Activated CD8-positive, alpha-beta T cell treated with anti-CD3 and anti-CD28 coated beads for 36 hours (primary cell): ENCODE measurements around the gene ZCCHC17. TPM values are rescaled to one million over a fixed set of nuclear protein-coding genes. Genes with fewer than 3 reads are reported as not detected.

Source experiments
- ATAC-seq: fragments of 200-7000 bp; cut with Tn5 transposase; one replicate; pipeline ENCODE4 v1.10.0; 2021; ENCODE audit warnings: mild to moderate bottlenecking, moderate library complexity
- CTCF ChIA-PET: fragments of 350-600 bp; sonication (Branson Sonifier 250); formaldehyde crosslinking; loops from one replicate; lab custom pipeline; 2021; ENCODE audit warnings: antibody characterized with exemption; lab: Charles Lee
- POLR2A ChIA-PET: fragments of 350-600 bp; sonication (Branson Sonifier 250); formaldehyde crosslinking; loops from one replicate; lab custom pipeline; 2021; ENCODE audit warnings: antibody characterized with exemption; lab: Charles Lee
- DNase-seq: peaks from one replicate; pipeline ENCODE4 v3.0.0-alpha.2; 2020
- H3K27ac Mint-ChIP-seq: one replicate; pipeline ENCODE4 v1.8.0; 2021; ENCODE audit warnings: mild to moderate bottlenecking, mixed read lengths
- H3K27me3 Mint-ChIP-seq: one replicate; pipeline ENCODE4 v1.8.0; 2021; ENCODE audit warnings: mixed read lengths
- H3K36me3 Mint-ChIP-seq: one replicate; pipeline ENCODE4 v1.8.0; 2021; ENCODE audit warnings: low read depth, mixed read lengths
- H3K4me1 Mint-ChIP-seq: one replicate; pipeline ENCODE4 v1.8.0; 2021; ENCODE audit warnings: low read depth, mixed read lengths
- H3K4me3 Mint-ChIP-seq: one replicate; pipeline ENCODE4 v1.8.0; 2021; ENCODE audit warnings: mild to moderate bottlenecking, moderate library complexity, mixed read lengths
- H3K9me3 Mint-ChIP-seq: one replicate; pipeline ENCODE4 v1.8.0; 2021; ENCODE audit warnings: mixed read lengths
- CTCF ChIP-seq: fragments of 200-600 bp; IDR thresholded peaks from one replicate; pipeline ENCODE4 v1.8.0; 2022; ENCODE audit warnings: antibody characterized with exemption, mild to moderate bottlenecking
- intact Hi-C: fragments of 100-400 bp; cut with micrococcal nuclease; formaldehyde crosslinking; loops from one replicate; pipeline ENCODE4 v1.10.0; 2022
- total RNA-seq, 2 experiments: library from RNA; stranded (reverse); gene quantifications; one replicate each; pipeline ENCODE4 v1.2.3, GENCODE V29; 2021

ZCCHC17 gene
- total RNA-seq, 2 experiments from 2014 or later: 27.2 to 28.7 TPM

DNA sequence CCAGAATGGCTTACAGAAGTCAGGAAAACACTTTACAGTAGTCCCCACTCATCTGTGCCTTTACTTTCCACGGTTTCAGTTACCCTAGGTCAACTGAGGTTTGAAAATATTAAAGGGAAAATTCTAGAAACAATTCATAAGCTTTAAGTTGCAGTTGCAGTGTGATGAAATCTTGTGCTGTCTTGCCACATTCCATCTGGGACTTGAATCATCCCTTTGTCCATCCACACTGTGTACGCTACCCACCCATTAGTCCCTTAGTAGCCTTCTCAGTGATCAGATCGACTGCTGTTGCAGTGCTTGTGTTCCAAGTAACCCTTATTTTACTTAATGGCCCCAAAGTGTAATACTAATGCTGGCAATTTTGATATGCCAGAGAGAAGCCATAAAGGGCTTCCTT, 30.5 kb downstream of the ZCCHC17 start:
- intact Hi-C loops: no loop called here
- TF ChIP-seq CTCF: no peak
- DNase-seq (no peak), ATAC-seq (no peak)
- CTCF ChIA-PET: interaction anchor here (0.9 to 1.4 kb wide), 2 partner anchors 12 to 94 kb away, joined by 3 read pairs; no protein-coding TSS in a partner anchor
- no peaks in the 10 kb centered on the region for H3K36me3 Mint-ChIP-seq
- POLR2A ChIA-PET: no interaction called here
- H3K27ac Mint-ChIP-seq: no peak overlapping the region
- no peaks in the 10 kb centered on the region for H3K9me3 Mint-ChIP-seq
- no peaks in the 10 kb centered on the region for H3K4me1 Mint-ChIP-seq
- H3K4me3 Mint-ChIP-seq: no peak overlapping the region
- H3K27me3 Mint-ChIP-seq: no peaks in the 10 kb centered on the region

DNA sequence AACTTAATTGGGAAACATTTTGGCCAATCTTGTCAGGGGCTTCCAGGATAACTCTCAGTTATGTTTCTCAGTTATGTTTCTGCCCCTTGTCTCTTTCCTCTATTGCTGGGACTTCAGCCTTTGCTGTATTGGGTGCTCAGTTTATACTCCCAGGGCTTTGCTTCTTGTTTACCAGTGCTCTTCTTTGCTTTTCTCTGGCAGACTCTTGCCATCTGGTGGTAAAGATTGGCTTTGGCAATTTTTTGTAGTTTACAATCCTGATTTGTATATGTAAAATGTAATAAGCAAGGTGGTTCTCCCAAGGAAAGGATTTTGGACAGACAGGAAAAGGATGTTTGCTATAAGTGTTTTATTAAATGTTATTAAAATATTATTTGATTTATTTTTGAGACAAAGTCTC, 38.2 kb downstream of the ZCCHC17 start:
- DNase-seq: no peak
- peaks cover 2% of the 10 kb centered on the region for H3K4me1 Mint-ChIP-seq
- H3K27me3 Mint-ChIP-seq: no peaks in the 10 kb centered on the region
- no peak for ATAC-seq
- intact Hi-C loops: no loop called here
- H3K9me3 Mint-ChIP-seq: no peaks in the 10 kb centered on the region
- peaks cover 11% of the 10 kb centered on the region for H3K36me3 Mint-ChIP-seq
- H3K4me3 Mint-ChIP-seq: no peak overlapping the region
- POLR2A ChIA-PET: no interaction called here
- peak; percentile 57 for TF ChIP-seq CTCF
- H3K27ac Mint-ChIP-seq: no peak overlapping the region
- CTCF ChIA-PET: interaction anchor here (1.2 kb wide), 1 partner anchor 169 kb away, joined by 3 read pairs; no protein-coding TSS in a partner anchor

- ChIA-PET POLR2A (no interaction called here), CTCF (no interaction called here)
- no peak for ATAC-seq
- H3K9me3 Mint-ChIP-seq: no peaks in the 10 kb centered on the region
- no peak for DNase-seq
- H3K4me3 Mint-ChIP-seq: no peak overlapping the region
- peaks cover 2% of the 10 kb centered on the region for H3K4me1 Mint-ChIP-seq
- no peaks in the 10 kb centered on the region for H3K27me3 Mint-ChIP-seq
- intact Hi-C loops: no loop called here
- H3K36me3 Mint-ChIP-seq: peaks cover 15% of the 10 kb centered on the region
- TF ChIP-seq CTCF: no peak
- no peak overlapping the region for H3K27ac Mint-ChIP-seq
Observed at GRCh38 chr1:31336687-31337467, 40.0 kb downstream of the ZCCHC17 start.

DNA sequence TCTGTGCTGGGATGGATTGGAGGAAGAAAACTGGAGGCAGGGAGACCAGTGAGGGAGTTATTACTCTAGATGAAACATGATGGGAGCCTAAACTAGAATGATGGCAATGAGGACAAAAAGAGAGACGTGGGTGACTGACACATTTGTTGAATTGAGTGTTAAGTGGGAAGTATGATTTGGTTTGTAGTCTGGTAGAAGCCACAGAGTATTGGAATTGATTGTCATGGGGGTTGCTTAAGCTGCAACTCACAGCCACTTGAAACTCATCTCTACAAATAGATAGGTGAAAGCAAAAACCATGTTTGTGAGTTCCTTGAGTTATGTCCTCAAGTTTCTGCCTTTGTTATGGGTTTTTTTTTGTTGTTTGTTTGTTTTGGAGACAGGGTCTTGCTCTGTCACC, 47.7 kb downstream of the ZCCHC17 start:
- Mint-ChIP-seq H3K4me1 (no peaks in the 10 kb centered on the region), H3K27me3 (no peaks in the 10 kb centered on the region), H3K9me3 (no peaks in the 10 kb centered on the region), H3K36me3 (peaks cover 18% of the 10 kb centered on the region), H3K27ac (no peak overlapping the region), H3K4me3 (no peak overlapping the region)
- ATAC-seq (no peak), DNase-seq (no peak)
- ChIA-PET POLR2A (no interaction called here), CTCF (no interaction called here)
- intact Hi-C loops: no loop called here
- no peak for TF ChIP-seq CTCF

DNA sequence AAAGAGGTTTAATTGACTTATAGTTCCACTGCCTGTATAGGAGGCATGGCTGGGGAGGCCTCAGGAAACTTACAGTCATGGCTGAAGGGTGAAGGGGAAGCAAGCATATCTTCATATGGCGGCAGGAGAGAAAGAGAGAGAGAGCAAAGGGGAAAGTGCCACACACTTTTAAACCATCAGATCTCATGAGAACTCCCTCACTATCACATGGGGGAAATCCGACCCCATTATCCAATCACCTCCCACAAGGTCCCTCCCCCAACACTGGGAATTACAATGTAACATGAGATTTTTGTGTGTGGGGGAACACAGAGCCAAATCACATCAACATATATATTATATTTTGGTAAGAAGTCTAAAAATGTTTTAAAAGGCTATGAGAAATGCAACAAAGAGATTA, 48.8 kb downstream of the ZCCHC17 start:
- intact Hi-C loops: no loop called here
- TF ChIP-seq CTCF: no peak
- ChIA-PET POLR2A (no interaction called here), CTCF (interaction anchor here (1.3 kb wide), 1 partner anchor 49 kb away, joined by 3 read pairs; no protein-coding TSS in a partner anchor)
- Mint-ChIP-seq H3K9me3 (no peaks in the 10 kb centered on the region), H3K4me3 (no peak overlapping the region), H3K27ac (no peak overlapping the region), H3K36me3 (peaks cover 18% of the 10 kb centered on the region), H3K27me3 (no peaks in the 10 kb centered on the region), H3K4me1 (no peaks in the 10 kb centered on the region)
- DNase-seq (no peak), ATAC-seq (no peak)
